ENCODE measurements around the gene TPP2.

- TF ChIP-seq CTCF (IDR thresholded peaks at IDR 0.05) = no peak
- TF ChIP-seq ZFX (IDR thresholded peaks at IDR 0.05; ENCODE audit: borderline replicate concordance) = no peak
Measured at GRCh38 chr13:102566513-102566912, 30.3 kb upstream of the TPP2 start.
